GM11168 (cell line): Measurements from ENCODE around the gene DEFB110.

Experiments
- in situ Hi-C: fragments of 300-500 bp; cut with MboI; formaldehyde crosslinking; loops from one replicate; pipeline ENCODE4 v1.12.0; 2022; ENCODE audit warnings: low sequenced_read_pairs; ENCODE audit not compliant: unreplicated experiment

DEFB110 gene

DNA sequence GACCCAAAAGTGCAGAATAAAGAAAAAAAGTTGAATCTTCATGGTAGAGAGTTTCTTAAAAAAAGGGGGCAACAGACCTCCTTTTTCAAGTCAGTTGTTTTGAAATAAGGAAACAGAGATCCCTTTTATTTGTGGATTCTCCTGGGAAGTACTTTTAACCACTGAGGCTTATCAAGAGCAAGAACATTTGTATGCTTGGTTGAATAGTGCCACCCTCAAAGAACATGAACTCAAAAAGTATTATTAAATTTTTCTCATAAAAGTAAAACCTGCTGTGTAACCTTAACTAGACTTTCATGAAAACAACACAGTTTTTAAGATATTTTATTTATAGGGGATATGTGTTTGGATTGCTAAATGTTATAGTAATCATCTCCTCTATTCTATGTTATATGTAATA, at the start of gene DEFB110:
Gene DEFB110 (minus strand): TSS at position 101 of the 400 bp plus-strand sequence. CDS start 59 bp downstream, at position 42.
- in situ Hi-C loops = no loop called here

DNA sequence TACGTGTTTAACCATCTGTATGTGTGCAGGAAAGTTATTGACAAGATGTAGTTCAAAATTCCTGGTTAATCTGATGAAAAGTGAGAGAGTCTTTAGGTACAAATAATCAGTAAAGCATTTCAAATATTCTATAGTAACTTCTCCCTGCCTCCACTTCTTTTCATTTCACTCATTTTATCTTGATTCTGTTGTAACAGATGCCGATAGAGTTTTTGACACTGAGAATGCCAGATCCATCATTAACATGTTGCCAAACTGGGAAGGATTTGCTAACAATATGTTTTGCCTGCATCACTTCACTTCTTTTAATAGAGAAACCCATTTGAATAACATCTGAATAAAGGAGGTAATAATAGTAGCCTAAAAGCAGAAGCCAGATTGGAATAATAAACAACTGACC, 48.3 kb upstream of the DEFB110 start:
- in situ Hi-C loops = no loop called here

DNA sequence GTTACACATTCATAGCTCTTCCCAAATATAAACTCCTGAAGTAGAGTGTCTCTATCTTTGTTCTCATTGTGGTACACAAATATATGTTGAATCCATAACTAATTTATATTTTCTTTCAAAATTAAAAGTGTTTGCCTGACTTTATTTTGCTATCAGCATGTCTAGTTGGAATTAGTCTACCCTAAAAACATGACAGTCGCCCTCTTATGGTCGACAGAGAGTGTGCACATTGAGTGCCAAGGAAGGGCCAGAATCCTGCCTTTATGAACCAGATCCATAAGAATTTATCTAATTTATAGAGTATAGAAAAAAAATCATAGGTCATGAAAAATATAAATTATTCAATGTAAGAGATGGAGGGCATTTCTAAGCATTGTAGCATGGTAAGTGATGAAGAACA, 40.3 kb upstream of the DEFB110 start:
- in situ Hi-C loops = no loop called here

DNA sequence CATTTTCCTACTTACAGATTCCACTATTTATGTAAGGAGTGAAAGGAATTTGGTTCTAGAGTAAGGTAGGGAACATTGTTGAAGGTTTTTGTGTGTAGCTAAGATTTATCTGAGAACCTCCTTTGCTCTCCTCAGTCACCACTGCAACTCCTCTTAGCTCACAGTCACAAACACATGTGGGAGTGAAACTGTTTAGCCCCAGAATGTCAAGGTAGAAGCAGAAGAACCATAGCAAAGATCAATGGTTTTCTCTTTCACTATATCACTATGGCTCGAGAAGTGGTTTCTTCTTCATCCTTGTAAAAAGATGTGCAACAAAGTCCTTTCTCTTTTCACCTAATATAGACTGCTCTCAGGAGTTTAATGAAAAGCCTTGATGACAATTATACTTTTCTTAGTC, 34.4 kb upstream of the DEFB110 start:
- in situ Hi-C loops = no loop called here

DNA sequence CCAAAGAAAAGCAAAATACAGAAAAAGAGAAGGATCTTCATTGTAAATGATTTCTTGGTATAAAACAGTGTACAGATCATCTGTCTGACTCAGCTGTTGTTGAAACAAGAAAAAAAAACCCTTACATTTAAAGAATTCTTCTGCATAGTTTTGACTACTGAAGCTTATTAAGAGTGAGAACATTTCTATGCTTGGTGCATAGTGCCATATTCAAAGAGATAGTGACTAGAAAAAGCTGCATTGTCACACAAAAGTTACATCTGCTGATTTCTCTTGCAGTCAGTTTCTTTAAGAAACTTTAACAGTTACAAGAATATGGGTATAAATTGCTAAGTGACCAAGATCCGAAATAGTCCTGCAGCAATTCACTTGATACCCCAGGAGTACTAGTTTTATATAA, 28.0 kb upstream of the DEFB110 start, which contains the start of gene DEFB112:
Gene DEFB112 (minus strand): TSS at position 101 of the 400 bp plus-strand sequence. CDS start 60 bp downstream, at position 41.
- in situ Hi-C loops = no loop called here

DNA sequence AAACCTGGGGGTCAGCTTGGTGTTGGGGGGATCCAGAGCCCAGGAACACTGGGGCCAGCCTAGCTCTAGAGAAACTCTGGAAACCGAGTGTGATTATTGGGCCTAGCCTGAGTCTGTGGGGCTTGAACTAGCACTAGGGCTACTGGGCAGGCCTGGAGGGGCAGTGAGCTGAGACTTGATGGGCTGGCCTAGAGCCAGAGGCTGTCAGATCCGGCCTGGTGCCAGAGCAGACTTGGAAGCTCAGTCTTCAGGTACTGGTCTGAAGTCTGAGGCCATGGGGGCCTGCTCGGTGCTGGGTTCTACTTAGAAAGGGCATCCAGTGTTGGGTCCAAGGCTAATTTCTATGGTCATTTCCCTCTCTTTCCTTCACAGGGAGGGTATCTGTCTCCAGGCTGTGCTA, 25.2 kb upstream of the DEFB110 start:
- in situ Hi-C loops = no loop called here

DNA sequence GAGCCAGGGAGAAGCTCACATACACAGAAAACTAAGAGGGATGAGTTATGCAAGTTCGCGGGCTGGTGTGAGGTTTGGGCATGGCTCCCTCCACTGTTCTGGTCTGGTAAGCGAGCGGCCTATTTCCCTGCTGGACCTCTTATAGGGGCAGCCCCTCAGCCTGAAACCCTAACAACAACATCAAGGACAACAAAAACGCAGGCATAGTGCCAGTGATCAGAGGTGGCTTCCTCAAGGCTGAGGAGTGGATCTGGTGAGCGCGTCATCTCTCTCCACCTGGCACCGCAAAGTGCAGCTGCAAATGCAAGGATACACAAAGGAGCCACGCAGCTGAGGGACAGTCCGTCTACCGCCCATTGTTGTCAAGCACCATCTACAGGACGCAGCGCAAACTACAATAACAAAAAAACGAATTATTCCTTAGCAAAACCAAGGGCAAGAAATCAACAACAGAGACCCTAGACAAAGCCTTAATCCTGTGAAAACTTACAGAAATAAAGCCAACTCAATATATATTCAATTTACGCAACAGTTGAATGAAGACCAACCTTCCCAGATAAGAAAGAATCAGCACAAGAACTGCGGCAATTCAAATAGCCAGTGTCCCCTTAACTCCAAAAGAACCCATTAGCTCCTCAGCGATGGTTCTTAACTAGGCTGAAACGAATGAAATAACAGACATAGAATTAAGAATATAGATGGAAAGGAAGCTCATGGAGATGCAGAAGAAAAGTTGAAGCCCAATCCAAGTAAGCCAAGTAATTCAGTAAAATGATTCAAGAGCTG, 9.2 kb upstream of the DEFB110 start:
- in situ Hi-C loops = no loop called here

DNA sequence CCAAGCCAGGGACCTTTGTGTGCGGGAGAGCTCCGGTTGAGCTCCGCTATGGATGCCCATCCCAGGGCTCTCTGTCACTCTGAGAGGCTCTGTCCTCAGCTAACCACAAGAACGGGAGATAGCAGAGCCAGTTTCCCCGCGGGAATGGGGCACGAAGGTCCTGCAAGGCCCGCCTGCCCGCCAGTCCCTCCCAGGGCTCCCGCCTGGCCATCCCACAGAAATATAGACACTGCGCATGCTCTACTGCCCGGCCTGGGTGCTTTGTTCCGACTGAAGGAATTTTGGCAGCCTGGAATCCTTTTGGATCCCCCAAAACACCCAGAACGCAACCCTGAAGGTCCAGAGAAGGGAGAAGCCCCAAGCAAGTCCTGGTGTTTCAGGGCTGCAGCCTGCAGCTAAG, 8.6 kb upstream of the DEFB110 start:
- in situ Hi-C loops = no loop called here

DNA sequence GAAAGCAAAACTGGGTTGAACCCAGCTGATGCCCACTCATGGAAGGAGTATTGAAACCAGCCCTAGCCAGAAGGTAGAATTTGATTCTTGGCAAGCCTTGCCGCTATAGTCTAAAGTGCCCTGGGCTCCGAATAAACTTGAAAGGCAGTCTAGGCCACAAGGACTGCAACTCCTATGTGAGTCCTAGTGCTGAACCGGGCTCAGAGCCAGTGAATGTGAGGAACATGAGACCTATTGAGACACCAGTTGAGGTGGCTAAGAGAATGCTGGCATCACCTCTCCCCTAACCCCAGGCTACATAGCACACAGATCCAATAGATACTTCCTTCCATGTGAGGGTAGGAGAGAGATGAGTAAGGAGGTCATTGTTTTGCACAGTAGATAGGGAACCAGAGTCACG, 3.5 kb upstream of the DEFB110 start:
- in situ Hi-C loops = no loop called here

DNA sequence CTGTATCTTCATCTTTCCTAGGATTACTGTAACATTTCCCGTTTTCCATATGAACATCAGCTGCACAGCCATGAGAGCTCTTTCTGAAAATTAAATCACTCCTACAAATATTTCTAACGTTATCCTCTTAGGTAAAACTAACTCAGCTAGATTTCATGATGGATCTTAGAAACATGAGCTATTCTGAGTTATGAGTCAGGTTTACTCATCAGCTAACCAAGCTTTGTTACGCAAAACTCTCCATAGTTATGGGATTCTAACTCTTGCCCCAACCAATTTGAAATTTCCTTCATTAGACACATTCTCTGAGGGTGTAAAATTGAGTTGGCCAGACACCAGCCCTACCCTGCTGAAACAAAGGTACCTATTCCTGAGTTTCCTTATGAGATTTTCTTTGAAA, 14.0 kb downstream of the DEFB110 start:
- in situ Hi-C loops = no loop called here

DNA sequence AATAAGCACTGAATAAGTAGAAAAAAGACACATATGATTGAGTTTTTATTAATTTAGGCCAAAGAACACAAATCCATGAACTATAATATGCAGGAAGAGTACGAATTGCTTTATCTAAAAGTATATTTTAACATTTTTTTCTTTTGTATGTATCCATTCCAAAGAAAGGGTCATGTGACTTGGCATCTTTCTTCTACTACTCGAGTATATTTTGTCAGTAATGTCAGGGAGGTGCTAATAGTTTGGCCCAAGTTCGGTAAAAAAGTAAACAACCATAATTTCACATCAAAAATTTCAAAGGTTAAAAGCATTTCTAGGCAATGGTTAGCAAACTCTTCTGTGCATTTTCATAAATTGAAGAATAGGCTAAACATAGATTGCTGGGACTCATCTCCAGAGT, 18.7 kb downstream of the DEFB110 start:
- in situ Hi-C loops = no loop called here

DNA sequence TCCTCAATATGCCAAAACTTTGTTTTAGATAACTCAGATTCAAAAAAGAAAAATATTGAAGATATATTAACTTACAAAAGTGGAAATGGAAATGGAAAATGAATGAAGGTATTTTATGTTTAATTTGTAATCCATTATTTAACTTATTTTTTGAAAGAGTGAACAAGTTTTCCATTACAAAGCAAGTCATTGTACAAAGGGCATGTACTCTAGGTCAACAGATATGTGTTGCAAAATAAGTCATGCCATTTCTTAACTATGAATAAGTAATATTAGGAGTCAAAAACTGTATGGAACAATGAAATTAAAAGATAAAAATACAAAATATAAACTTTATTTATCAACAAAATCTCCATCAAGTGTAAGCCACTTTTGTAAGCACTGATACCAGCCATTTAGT, 26.5 kb downstream of the DEFB110 start:
- in situ Hi-C loops = no loop called here

DNA sequence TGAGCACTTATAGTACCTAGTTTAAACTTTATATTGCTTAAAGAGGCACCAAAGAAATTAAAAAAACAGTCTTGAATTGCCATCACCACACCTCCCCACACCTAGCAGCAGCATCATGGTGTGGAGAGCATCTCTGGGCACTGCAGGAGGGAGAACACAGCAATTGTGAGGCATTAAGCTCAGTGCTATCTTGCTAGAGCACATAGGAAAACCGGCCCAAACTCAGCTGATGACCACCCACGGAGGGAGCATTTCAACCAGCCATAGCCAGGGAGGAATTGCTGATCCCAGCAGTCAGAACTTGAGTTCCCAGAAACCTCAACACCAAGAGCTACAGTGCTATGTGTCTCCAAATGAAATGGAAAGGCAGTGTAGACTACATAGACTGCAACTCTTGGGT, 32.9 kb downstream of the DEFB110 start:
- in situ Hi-C loops = no loop called here

DNA sequence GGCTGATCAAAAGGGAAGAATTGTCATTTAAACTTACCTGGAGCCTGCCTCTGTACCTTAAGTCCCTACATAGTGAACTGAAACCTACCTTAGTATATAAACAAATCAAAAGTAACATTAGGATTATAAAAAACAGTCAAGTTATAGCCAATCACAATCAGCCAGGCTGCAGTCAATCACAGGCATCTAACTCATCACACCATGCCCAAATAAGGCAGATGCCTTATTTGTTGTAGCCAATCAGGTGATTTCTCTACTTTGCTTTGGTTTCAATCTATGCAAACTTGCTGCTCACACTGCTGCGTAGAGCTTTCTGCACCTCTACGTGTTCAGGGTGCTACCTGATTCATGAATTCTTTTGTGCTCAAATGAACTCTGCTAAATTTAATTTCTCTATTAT, 34.0 kb downstream of the DEFB110 start:
- in situ Hi-C loops = no loop called here

DNA sequence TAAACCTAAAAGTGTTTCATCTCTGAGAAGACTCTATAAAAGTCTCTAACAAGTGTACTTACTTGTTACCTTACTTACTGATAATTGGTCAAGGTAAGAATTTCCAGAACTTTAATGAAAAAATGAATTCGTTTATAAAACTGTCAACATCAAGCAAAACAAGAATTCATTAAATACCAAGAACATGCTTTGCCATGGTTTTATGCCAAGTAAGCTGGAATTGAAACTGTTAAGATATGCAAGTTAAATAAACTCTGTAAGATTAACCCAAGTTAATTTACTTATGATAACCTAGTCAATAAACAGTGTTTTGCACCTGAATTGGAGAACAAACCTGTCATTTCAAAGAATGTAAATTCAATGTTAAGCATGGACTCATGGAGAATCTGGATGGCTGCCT, 35.2 kb downstream of the DEFB110 start:
- in situ Hi-C loops = no loop called here

DNA sequence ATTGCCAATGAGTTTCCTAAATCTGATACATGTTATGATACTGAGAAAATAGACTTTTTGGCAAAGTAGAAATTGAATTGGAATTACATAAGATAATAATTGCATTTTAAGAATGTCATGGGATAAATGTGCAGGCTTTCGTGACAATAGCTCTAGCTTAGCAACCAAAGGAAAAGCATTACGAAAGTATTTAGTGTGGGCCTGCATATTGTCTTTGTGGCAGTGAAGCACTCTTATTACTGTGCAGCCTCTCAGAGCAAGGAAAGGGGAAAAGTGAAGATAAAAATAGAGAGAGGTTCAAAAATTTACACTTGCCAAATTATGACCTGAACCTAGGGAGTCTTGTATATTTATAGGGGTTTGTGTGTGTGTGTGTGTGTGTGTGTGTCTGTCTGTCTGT, 39.7 kb downstream of the DEFB110 start:
- in situ Hi-C loops = no loop called here

DNA sequence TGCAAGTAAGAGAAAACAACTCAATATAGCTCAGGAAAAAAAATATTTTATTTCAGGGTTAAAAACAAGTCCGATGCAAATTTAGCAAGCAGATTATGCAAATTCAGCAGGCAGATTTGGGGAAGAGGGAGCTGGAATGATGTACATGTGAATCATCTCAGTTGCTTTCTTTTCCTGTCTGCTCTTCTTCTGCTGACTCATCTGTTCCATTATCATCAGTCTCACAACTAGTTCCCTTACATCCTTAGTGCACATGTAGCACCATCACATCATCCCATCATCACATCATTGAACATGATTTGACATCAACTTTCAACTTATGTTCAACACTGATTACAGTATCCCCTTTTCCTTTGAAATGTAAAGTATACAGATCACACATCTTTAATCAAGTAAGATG, 40.9 kb downstream of the DEFB110 start:
- in situ Hi-C loops = no loop called here

DNA sequence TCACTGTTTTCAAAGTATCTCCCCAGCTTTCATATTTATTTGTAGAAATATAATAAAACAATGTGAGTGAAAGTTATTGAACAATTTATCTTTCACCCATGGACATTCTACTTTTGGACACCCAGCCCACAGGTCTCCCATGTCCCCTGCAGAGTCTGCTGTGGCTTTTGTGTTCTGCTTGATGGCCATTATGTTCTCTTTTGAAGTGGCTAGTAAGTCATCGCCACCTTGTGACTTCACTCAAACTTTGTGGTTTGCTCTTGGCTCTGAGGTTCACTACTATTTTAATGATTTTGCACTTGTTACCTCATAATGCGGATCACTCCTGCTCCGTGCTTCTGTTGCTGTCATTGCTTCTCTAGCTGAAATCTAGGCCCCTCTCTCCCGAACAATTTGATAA, 42.2 kb downstream of the DEFB110 start:
- in situ Hi-C loops = no loop called here

DNA sequence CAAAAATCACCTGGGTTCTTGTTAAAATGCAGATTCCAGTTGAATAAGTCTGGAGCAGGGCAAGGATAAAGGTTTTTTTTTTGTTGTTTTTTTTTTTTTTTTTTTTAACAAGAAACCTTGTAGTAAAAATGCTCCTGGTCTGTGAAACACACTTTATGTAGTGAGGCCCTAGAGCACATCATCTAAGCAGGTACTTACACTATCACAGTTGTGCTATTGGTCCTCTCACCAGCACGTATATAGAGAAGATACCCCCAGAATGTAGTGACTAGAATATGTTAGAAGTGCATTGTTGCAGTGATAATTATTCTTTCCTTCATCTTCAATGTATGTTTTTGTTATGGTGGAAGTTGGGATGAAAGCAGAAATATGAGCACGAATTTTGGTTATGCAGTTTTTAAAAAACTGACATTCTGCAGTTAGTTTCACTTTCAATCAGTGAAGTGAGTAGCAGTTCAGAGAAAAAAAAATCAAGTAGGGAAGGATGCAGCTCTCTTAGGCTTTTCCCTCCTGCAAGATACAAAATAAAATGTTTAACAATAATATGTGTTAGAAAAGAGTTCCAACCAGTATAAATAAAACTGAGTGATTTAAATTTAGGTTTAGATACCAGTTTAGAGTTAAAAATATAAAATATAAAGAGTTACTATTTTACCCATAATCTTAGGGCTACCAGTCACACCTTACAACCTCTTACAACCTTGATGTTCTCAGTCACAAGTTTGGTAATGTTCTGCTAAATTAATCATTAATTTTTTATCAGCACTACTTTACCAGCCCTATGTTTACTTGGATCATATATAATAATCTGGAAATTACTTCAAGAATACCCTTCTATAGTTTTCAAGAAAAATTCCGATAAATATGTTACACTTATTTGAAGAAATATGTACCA, 43.2 kb downstream of the DEFB110 start:
- in situ Hi-C loops = no loop called here

DNA sequence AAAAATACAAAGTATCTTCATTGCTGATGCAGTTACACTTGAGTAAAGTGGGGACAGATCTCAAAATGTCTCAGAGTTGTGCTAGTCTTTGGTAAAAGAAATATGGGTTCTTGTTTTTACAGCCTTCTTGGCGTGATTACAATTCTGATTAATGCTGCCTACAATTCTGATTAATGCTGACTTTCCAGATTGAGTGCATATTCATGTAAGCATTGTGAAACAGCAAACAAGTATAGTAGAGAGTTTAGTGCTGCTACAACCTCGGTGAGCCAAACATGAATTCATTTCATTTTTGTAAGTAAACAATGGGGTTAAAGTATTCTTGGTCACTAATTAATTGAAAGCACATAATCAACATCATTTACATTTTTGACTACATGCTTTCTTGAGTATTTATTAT, 52.2 kb downstream of the DEFB110 start, which contains the start of gene DEFB113:
Gene DEFB113 (minus strand): TSS at position 21 of the 400 bp plus-strand sequence. CDS start 0 bp downstream, at position 21.
- in situ Hi-C loops = no loop called here
